HG03460 (cell line): ENCODE measurements around the gene ARPIN.
"Not testable (repeated sequence)": the region's sequence is repeated elsewhere in the genome, so short reads cannot be mapped to it uniquely, and the experiment has no call there.

Source experiments
- ATAC-seq: cut with Tn5 transposase; IDR thresholded peaks from one replicate; pipeline ENCODE4 v1.9.1; 2021; ENCODE audit not compliant: unreplicated experiment

The ARPIN gene

GRCh38 chr15:89880727-89881126, 32.0 kb downstream of the ARPIN start:
- no peak for ATAC-seq

GRCh38 chr15:89878323-89878722, 34.4 kb downstream of the ARPIN start:
- ATAC-seq = no peak

GRCh38 chr15:89877083-89877425, 35.7 kb downstream of the ARPIN start:
- no peak for ATAC-seq

- ATAC-seq = no peak
These were observed 36.2 kb downstream of the ARPIN start for GRCh38 chr15:89876396-89877082.

GRCh38 chr15:89875741-89876140, 37.0 kb downstream of the ARPIN start:
- ATAC-seq = no peak

- ATAC-seq = peak; percentile 88
These were observed 37.7 kb downstream of the ARPIN start for GRCh38 chr15:89874926-89875564.

GRCh38 chr15:89870688-89871288, 42.0 kb downstream of the ARPIN start:
- no peak for ATAC-seq

- ATAC-seq = no peak
These were observed 42.7 kb downstream of the ARPIN start for GRCh38 chr15:89870006-89870405.

GRCh38 chr15:89869490-89869889, 43.3 kb downstream of the ARPIN start:
- ATAC-seq = not testable (repeated sequence)

- ATAC-seq = no peak
These were observed 47.6 kb downstream of the ARPIN start for GRCh38 chr15:89864958-89865739.

- no peak for ATAC-seq
These were observed 48.8 kb downstream of the ARPIN start for GRCh38 chr15:89863918-89864317.

GRCh38 chr15:89860891-89861290, 51.9 kb downstream of the ARPIN start:
- no peak for ATAC-seq

- no peak for ATAC-seq
These were observed 52.3 kb downstream of the ARPIN start for GRCh38 chr15:89860431-89860830.

- no peak for ATAC-seq
These were observed 53.9 kb downstream of the ARPIN start for GRCh38 chr15:89858661-89859458.

- no peak for ATAC-seq
These were observed 55.1 kb downstream of the ARPIN start for GRCh38 chr15:89857673-89858072.

- no peak for ATAC-seq
These were observed 56.8 kb downstream of the ARPIN start for GRCh38 chr15:89855948-89856347.

GRCh38 chr15:89854863-89855262, 57.9 kb downstream of the ARPIN start:
- ATAC-seq = not testable (repeated sequence)

- no peak for ATAC-seq
These were observed 60.3 kb downstream of the ARPIN start for GRCh38 chr15:89852342-89852995.

- ATAC-seq = peak; percentile 66
These were observed 60.9 kb downstream of the ARPIN start for GRCh38 chr15:89851673-89852341.

GRCh38 chr15:89848970-89849292, 63.8 kb downstream of the ARPIN start:
- ATAC-seq = no peak
